Middle frontal gyrus (tissue), 1 donor: Measurements from ENCODE around the gene EMP1.
A peak's percentile ranks its signal among the peaks of the same experiment; 100 is the strongest.

Source experiments
- DNase-seq: peaks from one replicate; pipeline ENCODE4 v3.0.0-alpha.2; 2015; ENCODE audit warnings: low spot score; ENCODE audit errors: extremely low spot score

Gene EMP1

GRCh38 chr12:13195785-13196129, 769 bp upstream of the EMP1 start:
- no peak for DNase-seq

- no peak for DNase-seq
Observed at GRCh38 chr12:13197032-13197431, 506 bp downstream of the EMP1 start.

- DNase-seq = no peak
Observed at GRCh38 chr12:13197526-13198143, 1.1 kb downstream of the EMP1 start.

- DNase-seq = no peak
Observed at GRCh38 chr12:13198241-13198640, 1.7 kb downstream of the EMP1 start.

DNA sequence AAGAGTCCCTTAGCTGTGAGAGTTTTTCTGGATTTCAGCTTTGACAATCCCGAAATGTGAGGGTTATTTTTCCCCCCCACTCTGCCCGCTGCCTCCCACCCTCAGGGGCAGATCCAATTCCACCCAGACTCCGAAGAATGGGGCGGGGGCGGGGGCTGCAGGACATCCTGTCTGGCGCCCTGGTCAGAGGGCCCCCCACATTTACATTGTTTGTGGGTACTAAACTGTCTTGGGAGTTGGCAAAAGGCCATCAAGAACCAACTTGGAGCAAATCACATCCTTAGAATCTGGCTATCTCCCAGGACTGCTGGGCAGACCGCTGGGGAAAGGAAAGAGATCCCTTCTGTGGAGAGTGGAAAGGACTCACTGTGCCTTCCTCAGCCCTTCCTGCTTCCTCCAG, 2.4 kb downstream of the EMP1 start:
- no peak for DNase-seq

- no peak for DNase-seq
Observed at GRCh38 chr12:13199592-13199991, 3.1 kb downstream of the EMP1 start.

GRCh38 chr12:13200841-13201240, 4.3 kb downstream of the EMP1 start:
- no peak for DNase-seq

DNA sequence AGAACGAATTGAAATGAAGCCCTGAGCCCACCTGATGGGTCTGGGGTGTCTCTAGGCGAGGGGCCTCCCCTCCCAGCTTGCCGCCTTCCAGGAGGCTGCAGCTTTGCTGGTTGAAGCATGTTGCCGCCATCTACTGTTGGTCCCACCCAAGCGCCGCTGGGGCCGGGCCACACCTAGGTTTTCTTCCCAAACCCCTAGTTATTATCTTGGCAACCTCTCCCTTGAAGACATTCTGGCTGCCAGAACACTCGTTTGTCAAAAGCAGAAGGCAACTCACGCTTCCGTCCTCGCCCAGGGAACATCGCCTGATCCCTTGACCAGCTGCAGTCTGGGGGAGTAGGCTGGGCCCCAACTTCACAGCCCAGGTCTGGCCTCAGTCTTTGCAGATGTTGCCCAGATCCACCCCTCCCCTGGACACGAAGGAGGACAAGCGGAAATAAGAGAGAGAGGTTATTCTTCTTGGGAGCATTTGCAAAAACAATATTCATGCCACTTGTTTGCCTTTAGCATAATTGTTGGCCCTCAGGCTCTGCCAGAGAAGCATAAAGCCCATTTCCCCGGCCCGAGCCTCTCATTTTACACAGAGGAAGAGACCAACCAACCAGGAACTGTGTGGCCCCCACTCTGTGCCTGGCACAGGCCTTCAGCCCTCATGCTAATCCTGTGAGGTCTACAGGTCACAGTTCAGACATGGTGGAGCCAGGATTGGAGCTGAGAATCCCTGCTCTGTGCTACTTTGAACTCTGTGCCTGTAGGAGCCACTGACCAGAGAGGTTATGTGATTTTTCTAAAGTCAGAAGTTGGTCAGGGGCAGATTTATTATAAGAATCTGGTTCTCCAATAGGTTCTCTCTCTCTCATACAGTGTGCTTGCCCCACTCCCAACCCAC, 6.8 kb downstream of the EMP1 start:
- DNase-seq = no peak

DNA sequence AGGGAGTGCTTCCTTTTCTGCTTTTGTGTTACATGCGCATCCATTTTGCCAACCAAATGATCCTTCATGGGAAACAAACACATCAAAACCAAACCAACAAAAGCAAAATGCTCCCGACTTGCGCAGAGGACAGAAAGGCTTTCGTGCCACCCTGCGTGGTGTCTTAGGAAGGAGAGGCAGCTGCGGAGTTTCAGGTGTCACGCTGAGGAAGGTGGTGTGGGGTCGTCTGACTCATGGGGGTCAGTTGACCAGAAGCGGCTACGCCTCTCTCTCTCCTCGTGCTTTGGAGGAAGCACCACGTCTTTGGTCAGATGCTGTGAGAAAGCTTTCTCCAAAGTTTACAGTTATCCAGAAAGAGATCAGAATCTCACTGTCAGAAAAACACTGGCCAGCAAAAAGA, 7.9 kb downstream of the EMP1 start:
- no peak for DNase-seq

DNA sequence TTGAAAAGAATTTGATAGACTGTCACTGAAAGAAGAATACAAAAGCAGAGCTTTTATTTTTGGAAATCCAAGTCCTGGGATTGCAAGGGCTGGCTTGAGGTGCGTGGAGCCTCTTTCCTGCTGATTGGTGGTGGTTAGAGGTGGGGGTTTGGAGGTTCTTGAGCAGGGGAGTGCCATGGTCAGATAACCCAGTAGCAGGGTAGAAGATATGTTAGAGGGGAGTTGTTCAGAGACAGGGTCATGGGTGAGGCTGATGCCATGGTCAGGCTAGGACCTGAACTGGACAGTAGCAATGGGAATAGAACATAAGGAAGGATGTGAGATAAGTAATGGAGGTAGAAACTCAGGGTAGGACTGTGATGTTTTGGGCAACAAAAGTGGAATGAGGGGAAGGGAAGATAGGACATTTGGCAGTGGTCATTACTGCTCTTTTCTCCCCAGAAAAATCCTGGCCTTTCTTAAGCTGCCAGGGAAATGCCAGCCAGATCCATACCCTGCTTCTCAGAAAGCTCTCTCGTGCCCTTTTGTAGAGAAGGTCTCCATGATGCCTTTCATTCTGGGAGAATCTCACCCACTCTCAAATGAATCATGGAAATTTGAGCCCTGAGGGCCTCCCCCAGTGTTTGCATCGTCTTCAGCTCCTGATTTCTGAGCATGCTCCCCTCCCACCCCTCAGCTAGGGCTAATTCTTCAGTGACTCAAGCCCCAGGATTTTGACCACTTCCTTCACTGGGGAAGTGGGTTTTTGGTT, 9.5 kb downstream of the EMP1 start:
- DNase-seq = no peak

DNA sequence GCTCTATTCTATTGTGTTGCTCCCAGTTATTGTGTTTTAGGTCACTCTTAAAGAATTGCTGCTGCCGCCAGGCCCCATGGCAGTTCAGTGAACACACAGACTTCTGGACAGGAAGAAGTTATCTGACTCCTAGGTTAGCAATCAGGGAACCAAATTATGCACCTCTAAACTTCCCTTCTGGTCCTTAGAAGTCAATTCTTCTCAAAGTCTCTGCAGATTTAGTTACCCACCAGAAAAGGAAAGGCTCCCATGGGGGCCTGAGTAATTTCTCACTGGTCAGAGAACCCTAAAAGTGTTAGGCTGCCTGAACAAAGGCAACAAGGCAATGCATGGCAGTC, 10.0 kb downstream of the EMP1 start:
- DNase-seq = no peak

GRCh38 chr12:13208533-13209435, 12.3 kb downstream of the EMP1 start:
- no peak for DNase-seq

DNA sequence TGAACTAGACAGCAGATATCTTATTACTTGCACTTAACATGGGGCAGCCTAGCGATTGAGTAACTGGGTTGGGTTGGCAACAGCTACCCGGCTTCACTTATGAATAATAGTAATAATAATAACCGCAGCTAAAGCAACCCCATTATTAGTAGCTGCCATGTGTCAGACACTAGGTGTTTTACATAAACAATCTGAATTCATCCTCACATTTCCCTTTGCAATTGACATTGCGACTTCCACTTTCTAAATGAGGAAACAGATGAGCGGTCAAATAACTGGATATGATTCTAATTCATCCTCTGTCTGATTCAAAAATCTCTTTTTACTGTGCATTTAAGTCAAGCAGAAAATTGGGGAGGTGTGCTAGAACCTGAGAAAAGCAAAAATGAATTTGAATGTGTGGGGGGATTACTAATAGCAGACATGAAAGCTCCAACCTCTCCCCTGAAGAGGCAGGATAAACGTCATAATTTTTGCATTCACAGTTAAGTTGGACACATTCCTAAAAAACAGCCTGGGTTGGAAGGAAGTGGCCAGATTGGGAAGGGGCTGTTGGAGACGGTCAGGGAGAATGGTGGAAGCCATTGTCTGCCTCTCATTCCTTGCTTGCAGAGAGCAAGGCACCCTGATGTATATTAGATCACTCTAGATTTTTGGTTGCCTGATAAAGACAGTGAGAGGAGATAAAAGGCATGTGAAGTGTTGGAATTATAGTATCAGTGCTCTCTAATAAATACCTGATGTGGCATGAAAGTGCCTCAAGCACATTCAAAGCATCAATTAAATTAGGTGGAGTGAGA, 13.1 kb downstream of the EMP1 start:
- DNase-seq = no peak

DNA sequence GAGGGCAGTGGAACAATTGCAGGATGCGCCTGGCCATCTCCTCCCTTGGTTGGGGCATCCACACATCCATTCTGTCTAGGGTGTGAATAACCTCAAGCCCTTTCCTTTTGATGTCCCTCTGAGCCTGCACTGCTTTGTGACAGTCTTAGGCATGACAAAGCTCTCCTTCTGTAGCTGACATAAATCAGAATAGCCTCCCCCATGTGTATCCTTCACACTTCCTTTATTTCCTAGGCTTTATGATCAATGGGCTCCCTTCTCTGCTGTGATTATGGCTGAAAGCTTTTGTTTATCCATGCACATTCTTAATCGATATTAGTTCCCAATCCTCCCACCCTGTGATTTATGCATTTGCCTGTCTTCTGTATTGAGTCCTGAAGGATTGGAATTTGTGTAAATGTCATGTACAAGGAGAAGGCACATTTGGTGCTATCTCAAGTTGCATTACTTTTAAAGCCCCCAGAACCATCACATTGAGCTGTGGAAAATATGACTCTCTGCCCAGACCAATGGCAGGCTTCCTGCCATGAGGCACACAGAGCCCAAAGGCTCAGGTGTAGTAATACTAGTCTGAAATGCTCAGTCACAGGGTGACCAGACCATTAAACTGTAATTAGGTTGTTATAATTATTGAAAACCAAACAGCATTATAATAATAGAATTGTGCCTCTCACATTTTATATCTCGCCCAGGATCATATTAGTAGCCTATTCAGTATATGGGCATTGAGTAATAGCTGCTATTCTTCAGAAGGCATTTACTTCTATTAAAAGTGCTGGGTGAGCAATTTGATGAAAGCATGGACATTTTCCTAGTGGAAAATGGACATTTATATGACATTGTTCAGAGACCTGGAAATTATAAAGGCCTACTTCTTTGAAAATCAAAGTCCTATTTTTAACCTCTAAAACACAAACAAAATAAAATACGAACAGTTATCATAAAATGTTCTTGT, 14.0 kb downstream of the EMP1 start:
- DNase-seq = no peak

- DNase-seq = no peak
Observed at GRCh38 chr12:13211191-13211858, 14.8 kb downstream of the EMP1 start.

DNA sequence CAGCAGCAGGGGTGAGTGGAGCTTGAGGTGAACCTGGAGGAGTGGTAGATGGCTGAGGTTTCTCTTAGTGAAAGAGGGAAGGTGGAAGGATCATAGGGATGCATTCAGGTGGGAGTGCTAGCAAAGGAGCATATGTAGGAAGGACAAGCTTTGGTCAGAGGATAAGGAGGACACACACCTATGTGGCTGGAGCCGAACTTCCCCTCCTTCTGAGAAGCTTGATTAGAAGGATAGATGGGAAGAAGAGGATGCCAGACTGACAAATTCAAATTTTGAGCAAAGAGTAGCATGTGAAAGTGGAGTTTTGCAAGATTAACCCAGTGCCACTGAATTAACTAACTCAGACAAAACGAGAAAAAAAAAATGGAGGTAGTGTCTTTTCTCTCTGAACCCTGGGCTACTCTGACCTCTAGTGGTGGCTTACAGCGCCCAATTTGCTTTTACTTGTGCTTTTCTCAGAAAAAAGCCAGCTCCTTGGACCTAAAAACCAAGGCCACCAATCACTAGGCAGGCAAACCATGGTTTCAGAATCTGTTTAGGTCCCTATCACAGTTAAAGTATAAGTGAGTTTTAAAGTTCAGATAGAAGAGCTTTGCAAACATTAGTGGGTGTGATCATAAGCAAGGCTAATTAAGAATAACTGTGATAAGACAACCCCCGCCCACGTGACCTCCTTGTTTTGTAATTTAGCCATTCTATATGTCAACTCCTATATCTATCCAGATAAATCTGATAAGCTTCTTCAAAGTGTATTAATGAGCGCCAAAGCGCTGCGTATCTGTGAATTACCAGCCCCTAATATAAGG, 15.5 kb downstream of the EMP1 start:
- DNase-seq = peak; percentile 43

DNA sequence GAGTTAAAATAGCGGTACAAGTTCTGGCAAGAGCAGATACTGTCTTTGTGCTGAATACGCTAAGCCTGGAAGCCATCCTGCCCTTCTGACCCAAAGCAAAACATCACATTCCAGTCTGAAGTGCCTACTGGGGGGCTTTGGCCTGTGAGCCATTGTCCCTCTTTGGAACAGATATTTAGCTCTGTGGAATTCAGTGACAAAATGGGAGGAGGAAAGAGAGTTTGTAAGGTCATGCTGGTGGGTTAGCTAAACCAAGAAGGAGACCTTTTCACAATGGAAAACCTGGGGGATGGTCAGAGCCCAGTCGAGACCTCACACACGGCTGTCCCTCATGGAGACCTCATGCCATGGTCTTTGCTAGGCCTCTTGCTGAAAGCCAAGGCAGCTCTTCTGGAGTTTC, 18.5 kb downstream of the EMP1 start:
- no peak for DNase-seq

GRCh38 chr12:13218641-13219040, 22.1 kb downstream of the EMP1 start:
- DNase-seq = no peak
